Neural cell (in vitro differentiated cells): ENCODE measurements around the gene PFN2. TPM values are rescaled to one million over a fixed set of nuclear protein-coding genes. Genes with fewer than 3 reads are reported as not detected.
"Not testable (repeated sequence)": the region's sequence is repeated elsewhere in the genome, so short reads cannot be mapped to it uniquely, and the experiment has no call there.

Source experiments
- H2AFZ ChIP-seq: fragments of 200-600, 300-800 bp; sonication (generic), shearing (Covaris generic); 2 replicates; pipeline ENCODE4 v1.6.0; 2014; ENCODE audit warnings: low read depth, mild to moderate bottlenecking, antibody characterized with exemption, low read length, moderate library complexity
- H3F3A ChIP-seq: fragments of 200-600 bp; shearing (Covaris generic); 2 replicates; pipeline ENCODE4 v1.6.1; 2016; ENCODE audit warnings: mild to moderate bottlenecking, moderate library complexity, mixed read lengths, antibody characterized with exemption, low read length; ENCODE audit not compliant: insufficient read depth, poor library complexity, severe bottlenecking
- H3K27ac ChIP-seq: fragments of 200-600, 300-800 bp; sonication (generic), shearing (Covaris generic); 2 replicates; pipeline ENCODE4 v1.5.1; 2014; ENCODE audit warnings: mild to moderate bottlenecking, low read length, moderate library complexity
- H3K27me3 ChIP-seq: fragments of 300-800, 200-600 bp; sonication (generic), shearing (Covaris generic); 2 replicates; pipeline ENCODE4 v1.6.0; 2014; ENCODE audit warnings: mild to moderate bottlenecking, low read depth, low read length, moderate library complexity; ENCODE audit not compliant: insufficient read depth
- H3K36me3 ChIP-seq: fragments of 300-800, 200-600 bp; sonication (generic), shearing (Covaris generic); 2 replicates; pipeline ENCODE4 v1.5.1; 2014; ENCODE audit warnings: mild to moderate bottlenecking, antibody characterized with exemption, low read length, moderate library complexity; ENCODE audit not compliant: insufficient read depth
- H3K4me2 ChIP-seq: fragments of 300-800, 200-600 bp; sonication (generic), shearing (Covaris generic); 2 replicates; pipeline ENCODE4 v1.6.0; 2014; ENCODE audit warnings: mild to moderate bottlenecking, low read length
- H3K4me3 ChIP-seq: fragments of 300-800, 200-600 bp; sonication (generic), shearing (Covaris generic); 2 replicates; pipeline ENCODE4 v1.5.1; 2014; ENCODE audit warnings: mild to moderate bottlenecking, low read length, moderate library complexity
- H3K79me2 ChIP-seq: fragments of 200-600 bp; shearing (Covaris generic); replicated peaks from 2 replicates; pipeline ENCODE4 v1.6.0; 2014; ENCODE audit warnings: mild to moderate bottlenecking, low read length, moderate library complexity; ENCODE audit not compliant: insufficient read depth
- H3K9ac ChIP-seq: fragments of 300-800, 200-600 bp; sonication (generic), shearing (Covaris generic); 2 replicates; pipeline ENCODE4 v1.6.1; 2016; ENCODE audit warnings: mild to moderate bottlenecking, low read length, mixed read lengths
- H3K9me2 ChIP-seq: fragments of 200-600 bp; shearing (Covaris generic); 2 replicates; pipeline ENCODE4 v1.6.1; 2016; ENCODE audit warnings: mild to moderate bottlenecking, low read length, mixed read lengths; ENCODE audit not compliant: insufficient read depth
- H3K9me3 ChIP-seq: fragments of 200-600, 300-800 bp; sonication (generic), shearing (Covaris generic); 2 replicates; pipeline ENCODE4 v1.6.1; 2016; ENCODE audit warnings: mild to moderate bottlenecking, mixed run types, low read length, moderate library complexity, mixed read lengths
- H4K20me1 ChIP-seq: fragments of 200-600 bp; shearing (Covaris generic); 2 replicates; pipeline ENCODE4 v1.6.1; 2016; ENCODE audit warnings: mild to moderate bottlenecking, mixed run types; ENCODE audit not compliant: insufficient read depth
- CTCF ChIP-seq: fragments of 450-650 bp; IDR thresholded peaks from 2 replicates; pipeline ENCODE4 v1.5.1; 2014; ENCODE audit warnings: antibody characterized with exemption, mild to moderate bottlenecking, moderate library complexity; ENCODE audit not compliant: poor library complexity, severe bottlenecking
- EP300 ChIP-seq: fragments of 450-650 bp; conservative IDR thresholded peaks from 2 replicates; pipeline ENCODE4 v1.6.1; 2014; ENCODE audit warnings: antibody characterized with exemption, mild to moderate bottlenecking, moderate library complexity; ENCODE audit not compliant: poor library complexity, severe bottlenecking
- EZH2 ChIP-seq: fragments of 200-600, 300-800 bp; shearing (Covaris generic), sonication (generic); IDR thresholded peaks from 2 replicates; pipeline ENCODE4 v1.6.1; 2014; ENCODE audit warnings: antibody characterized with exemption, low read length, borderline replicate concordance, mild to moderate bottlenecking; ENCODE audit not compliant: insufficient read depth, poor library complexity, severe bottlenecking
- MXI1 ChIP-seq: fragments of 450-650 bp; conservative IDR thresholded peaks from 2 replicates; pipeline ENCODE4 v1.6.1; 2014; ENCODE audit warnings: antibody characterized with exemption, mild to moderate bottlenecking; ENCODE audit not compliant: poor library complexity, severe bottlenecking
- POLR2AphosphoS5 ChIP-seq: IDR thresholded peaks from 2 replicates; pipeline ENCODE4 v1.6.1; 2012
- RAD21 ChIP-seq: fragments of 450-650 bp; conservative IDR thresholded peaks from 2 replicates; pipeline ENCODE4 v1.6.1; 2014; ENCODE audit warnings: antibody characterized with exemption, mild to moderate bottlenecking, moderate library complexity
- SMC3 ChIP-seq: fragments of 450-650 bp; conservative IDR thresholded peaks from 2 replicates; pipeline ENCODE4 v1.6.1; 2014; ENCODE audit warnings: antibody characterized with exemption, mild to moderate bottlenecking, moderate library complexity; ENCODE audit not compliant: poor library complexity
- TAF1 ChIP-seq: IDR thresholded peaks from 2 replicates; pipeline ENCODE4 v1.6.1; 2012; ENCODE audit warnings: low read depth
- polyA plus RNA-seq: library from polyadenylated mRNA; depleted of rRNA; stranded (reverse); fragments of >200 nt; gene quantifications from 2 replicates; pipeline ENCODE4 v1.2.3, GENCODE V29; 2014
- TF ChIP-seq, protein P1 (sequence below): IDR thresholded peaks from 2 replicates; pipeline ENCODE4 v1.6.1; 2012; ENCODE audit warnings: borderline replicate concordance

Gene PFN2
- polyA plus RNA-seq, 1 donor from 2014 or later = 527 TPM

- not testable (repeated sequence) for H3F3A ChIP-seq, H3K9me2 ChIP-seq, H3K9me3 ChIP-seq, H3K27me3 ChIP-seq, H4K20me1 ChIP-seq, H3K36me3 ChIP-seq, H2AFZ ChIP-seq, H3K4me2 ChIP-seq, H3K79me2 ChIP-seq, H3K27ac ChIP-seq, H3K9ac ChIP-seq, H3K4me3 ChIP-seq
Measured at GRCh38 chr3:149981979-149982378, 11.3 kb upstream of the PFN2 start.

- Histone ChIP-seq H4K20me1 (no peaks in the 10 kb centered on the region), H3F3A (no peaks in the 10 kb centered on the region), H3K9me2 (no peaks in the 10 kb centered on the region), H3K4me3 (no peak overlapping the region), H3K9me3 (no peaks in the 10 kb centered on the region), H3K4me2 (no peak overlapping the region), H3K9ac (no peak overlapping the region), H3K79me2 (peaks cover 21% of the 10 kb centered on the region), H3K36me3 (no peaks in the 10 kb centered on the region), H2AFZ (no peak overlapping the region), H3K27me3 (no peaks in the 10 kb centered on the region), H3K27ac (no peak overlapping the region)
- TF ChIP-seq SMC3 (no peak), MXI1 (no peak), RAD21 (no peak), EZH2 (no peak), TAF1 (no peak), CTCF (no peak), POLR2AphosphoS5 (no peak), EP300 (no peak)
- TF ChIP-seq, protein P1, sequence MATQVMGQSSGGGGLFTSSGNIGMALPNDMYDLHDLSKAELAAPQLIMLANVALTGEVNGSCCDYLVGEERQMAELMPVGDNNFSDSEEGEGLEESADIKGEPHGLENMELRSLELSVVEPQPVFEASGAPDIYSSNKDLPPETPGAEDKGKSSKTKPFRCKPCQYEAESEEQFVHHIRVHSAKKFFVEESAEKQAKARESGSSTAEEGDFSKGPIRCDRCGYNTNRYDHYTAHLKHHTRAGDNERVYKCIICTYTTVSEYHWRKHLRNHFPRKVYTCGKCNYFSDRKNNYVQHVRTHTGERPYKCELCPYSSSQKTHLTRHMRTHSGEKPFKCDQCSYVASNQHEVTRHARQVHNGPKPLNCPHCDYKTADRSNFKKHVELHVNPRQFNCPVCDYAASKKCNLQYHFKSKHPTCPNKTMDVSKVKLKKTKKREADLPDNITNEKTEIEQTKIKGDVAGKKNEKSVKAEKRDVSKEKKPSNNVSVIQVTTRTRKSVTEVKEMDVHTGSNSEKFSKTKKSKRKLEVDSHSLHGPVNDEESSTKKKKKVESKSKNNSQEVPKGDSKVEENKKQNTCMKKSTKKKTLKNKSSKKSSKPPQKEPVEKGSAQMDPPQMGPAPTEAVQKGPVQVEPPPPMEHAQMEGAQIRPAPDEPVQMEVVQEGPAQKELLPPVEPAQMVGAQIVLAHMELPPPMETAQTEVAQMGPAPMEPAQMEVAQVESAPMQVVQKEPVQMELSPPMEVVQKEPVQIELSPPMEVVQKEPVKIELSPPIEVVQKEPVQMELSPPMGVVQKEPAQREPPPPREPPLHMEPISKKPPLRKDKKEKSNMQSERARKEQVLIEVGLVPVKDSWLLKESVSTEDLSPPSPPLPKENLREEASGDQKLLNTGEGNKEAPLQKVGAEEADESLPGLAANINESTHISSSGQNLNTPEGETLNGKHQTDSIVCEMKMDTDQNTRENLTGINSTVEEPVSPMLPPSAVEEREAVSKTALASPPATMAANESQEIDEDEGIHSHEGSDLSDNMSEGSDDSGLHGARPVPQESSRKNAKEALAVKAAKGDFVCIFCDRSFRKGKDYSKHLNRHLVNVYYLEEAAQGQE = no peak
Measured at GRCh38 chr3:149977386-149977785, 6.7 kb upstream of the PFN2 start.

- no peak overlapping the region for H2AFZ ChIP-seq
- H3K4me2 ChIP-seq = no peak overlapping the region
- no peaks in the 10 kb centered on the region for H4K20me1 ChIP-seq
- no peaks in the 10 kb centered on the region for H3F3A ChIP-seq
- TF ChIP-seq CTCF (no peak), MXI1 (no peak), SMC3 (no peak), EP300 (no peak), RAD21 (no peak), TAF1 (no peak), EZH2 (no peak), POLR2AphosphoS5 (no peak)
- TF ChIP-seq, protein P1 = no peak
- H3K27me3 ChIP-seq = no peaks in the 10 kb centered on the region
- H3K79me2 ChIP-seq = peaks cover 27% of the 10 kb centered on the region
- H3K27ac ChIP-seq = no peak overlapping the region
- H3K9me2 ChIP-seq = no peaks in the 10 kb centered on the region
- no peak overlapping the region for H3K9ac ChIP-seq
- no peak overlapping the region for H3K4me3 ChIP-seq
- H3K36me3 ChIP-seq = no peaks in the 10 kb centered on the region
- H3K9me3 ChIP-seq = no peaks in the 10 kb centered on the region
Measured at GRCh38 chr3:149975919-149976318, 5.2 kb upstream of the PFN2 start.
